ENCODE results near the gene PAQR5.

- no peak for TF ChIP-seq CTCF (IDR thresholded peaks at IDR 0.05)
- TF ChIP-seq POLR2A (IDR thresholded peaks at IDR 0.05) = no peak
Measured at GRCh38 chr15:69373406-69373805, 74.7 kb downstream of the PAQR5 start.

Data from body of pancreas (tissue), 4 donors.